Hepatocyte (in vitro differentiated cells): ENCODE data around the gene DAP3. TPM values are rescaled to one million over a fixed set of nuclear protein-coding genes. Genes with fewer than 3 reads are reported as not detected.
A peak's percentile ranks its signal among the peaks of the same experiment; 100 is the strongest.
"Not testable (repeated sequence)": the region's sequence is repeated elsewhere in the genome, so short reads cannot be mapped to it uniquely, and the experiment has no call there.

Experiments used
- DNase-seq: peaks from one replicate; pipeline ENCODE4 v3.0.0-alpha.2; 2016; ENCODE audit warnings: low spot score
- H2AFZ ChIP-seq: fragments of 200-600 bp; sonication (generic); 2 replicates; pipeline ENCODE4 v1.6.0; 2016; ENCODE audit warnings: antibody characterized with exemption, mild to moderate bottlenecking
- H3K27ac ChIP-seq: fragments of 200-600 bp; sonication (generic); 2 replicates; pipeline ENCODE4 v1.5.1; 2016; ENCODE audit warnings: mild to moderate bottlenecking
- H3K27me3 ChIP-seq: fragments of 200-600 bp; sonication (generic); 2 replicates; pipeline ENCODE4 v1.6.1; 2016
- H3K36me3 ChIP-seq: fragments of 200-600 bp; sonication (generic); replicated peaks from 2 replicates; pipeline ENCODE4 v1.5.1; 2016; ENCODE audit warnings: low read depth; ENCODE audit not compliant: insufficient read depth
- H3K4me1 ChIP-seq: fragments of 200-600 bp; sonication (generic); 2 replicates; pipeline ENCODE4 v1.5.1; 2016; ENCODE audit warnings: mild to moderate bottlenecking, moderate library complexity; ENCODE audit not compliant: insufficient read depth
- H3K4me2 ChIP-seq: fragments of 200-600 bp; sonication (generic); 2 replicates; pipeline ENCODE4 v1.6.0; 2016
- H3K4me3 ChIP-seq: fragments of 200-600 bp; sonication (generic); 2 replicates; pipeline ENCODE4 v1.5.1; 2016; ENCODE audit warnings: mild to moderate bottlenecking
- H3K79me2 ChIP-seq: fragments of 200-600 bp; sonication (generic); 2 replicates; pipeline ENCODE4 v1.6.0; 2017; ENCODE audit warnings: mild to moderate bottlenecking
- H3K9me2 ChIP-seq: fragments of 200-600 bp; sonication (generic); replicated peaks from 2 replicates; pipeline ENCODE4 v1.6.0; 2017; ENCODE audit warnings: mild to moderate bottlenecking; ENCODE audit not compliant: insufficient read depth
- H3K9me3 ChIP-seq: fragments of 200-600 bp; sonication (generic); 2 replicates; pipeline ENCODE4 v1.5.1; 2016; ENCODE audit warnings: low read depth, mild to moderate bottlenecking
- H4K20me1 ChIP-seq: fragments of 200-600 bp; sonication (generic); 2 replicates; pipeline ENCODE4 v1.6.0; 2016; ENCODE audit warnings: mild to moderate bottlenecking; ENCODE audit not compliant: insufficient read depth, poor library complexity, severe bottlenecking
- CTCF ChIP-seq: fragments of 200-600 bp; sonication (generic); IDR thresholded peaks from 2 replicates; pipeline ENCODE4 v1.5.1; 2016; ENCODE audit warnings: antibody characterized with exemption, mild to moderate bottlenecking; ENCODE audit not compliant: poor library complexity
- EZH2 ChIP-seq: fragments of 200-600 bp; sonication (generic); IDR thresholded peaks from 2 replicates; pipeline ENCODE4 v1.6.1; 2016; ENCODE audit warnings: antibody characterized with exemption, mild to moderate bottlenecking, borderline replicate concordance
- EZH2phosphoT487 ChIP-seq: fragments of 200-600 bp; sonication (generic); IDR thresholded peaks from one replicate; pipeline ENCODE4 v1.6.1; 2018; ENCODE audit warnings: antibody characterized with exemption, mild to moderate bottlenecking, low read depth, moderate library complexity; ENCODE audit not compliant: unreplicated experiment, severe bottlenecking
- WGBS: methylation state at CpG from one replicate; pipeline ENCODE4 v1.1.6; 2016; ENCODE audit warnings: low lambda C conversion rate; ENCODE audit errors: missing lambda C conversion rate; 5-methylcytosine and 5-hydroxymethylcytosine counted together
- polyA plus RNA-seq: library from polyadenylated mRNA; unstranded; fragments of >200 nt; fragmentation: Nextera tagmentation; extraction: Ambion mirVana; gene quantifications from 2 replicates; pipeline ENCODE4 v1.2.1, GENCODE V29; 2016
- total RNA-seq: library from RNA; depleted of rRNA; stranded (reverse); fragments of >200 nt; gene quantifications from 2 replicates; pipeline ENCODE4 v1.2.3, GENCODE V29; 2014

The DAP3 gene
- total and polyA plus RNA-seq, 2 experiments from 2014 or later = 61.5 to 115 TPM

GRCh38 chr1:155651861-155652661, 36.8 kb upstream of the DAP3 start:
- no peak overlapping the region for H3K4me2 ChIP-seq

GRCh38 chr1:155652951-155653350, 35.9 kb upstream of the DAP3 start:
- 85% methylated on average over 3 of the region's 3 CpGs for WGBS
- Histone ChIP-seq H3K9me3 (no peaks in the 10 kb centered on the region), H3K9me2 (no peaks in the 10 kb centered on the region), H3K4me2 (no peak overlapping the region), H3K4me1 (peaks cover 3% of the 10 kb centered on the region), H4K20me1 (no peaks in the 10 kb centered on the region), H3K79me2 (no peaks in the 10 kb centered on the region), H3K4me3 (no peak overlapping the region), H3K36me3 (no peaks in the 10 kb centered on the region), H3K27me3 (no peaks in the 10 kb centered on the region), H3K27ac (no peak overlapping the region), H2AFZ (no peak overlapping the region)
- TF ChIP-seq CTCF (no peak), EZH2 (no peak), EZH2phosphoT487 (no peak)
- no peak for DNase-seq

More at GRCh38 chr1:155651861-155652661, 36.8 kb upstream of the DAP3 start:
- H3K36me3 ChIP-seq = no peaks in the 10 kb centered on the region
- peak overlapping the region; percentile 35 for H3K27ac ChIP-seq
- no peaks in the 10 kb centered on the region for H3K9me3 ChIP-seq
- no peak overlapping the region for H3K4me3 ChIP-seq
- H3K79me2 ChIP-seq = no peaks in the 10 kb centered on the region
- no peak for DNase-seq
- no peaks in the 10 kb centered on the region for H4K20me1 ChIP-seq
- TF ChIP-seq EZH2 (no peak), EZH2phosphoT487 (no peak), CTCF (no peak)
- no peaks in the 10 kb centered on the region for H3K9me2 ChIP-seq
- peaks cover 3% of the 10 kb centered on the region for H3K4me1 ChIP-seq
- no peaks in the 10 kb centered on the region for H3K27me3 ChIP-seq
- no peak overlapping the region for H2AFZ ChIP-seq
- 77% methylated on average over 3 of the region's 3 CpGs for WGBS

GRCh38 chr1:155657463-155657862, 31.4 kb upstream of the DAP3 start:
- Histone ChIP-seq H3K79me2 (no peaks in the 10 kb centered on the region), H3K4me2 (no peak overlapping the region), H3K4me1 (no peaks in the 10 kb centered on the region), H3K4me3 (no peak overlapping the region), H3K27ac (no peak overlapping the region), H3K9me3 (no peaks in the 10 kb centered on the region), H3K27me3 (no peaks in the 10 kb centered on the region), H3K36me3 (no peaks in the 10 kb centered on the region), H4K20me1 (no peaks in the 10 kb centered on the region), H2AFZ (no peak overlapping the region), H3K9me2 (no peaks in the 10 kb centered on the region)
- WGBS = 100% methylated on average over 2 of the region's 2 CpGs
- TF ChIP-seq EZH2phosphoT487 (no peak), EZH2 (no peak), CTCF (no peak)
- no peak for DNase-seq

- not testable (repeated sequence) for DNase-seq, H3K4me1 ChIP-seq, H3K9me3 ChIP-seq, H4K20me1 ChIP-seq, H3K36me3 ChIP-seq, H3K79me2 ChIP-seq, H3K27me3 ChIP-seq, H2AFZ ChIP-seq, H3K4me3 ChIP-seq, H3K27ac ChIP-seq, H3K9me2 ChIP-seq, H3K4me2 ChIP-seq
- 99% methylated on average over 4 of the region's 4 CpGs for WGBS
Observed at GRCh38 chr1:155661239-155661638, 27.7 kb upstream of the DAP3 start.
